HFF-Myc (cell line): Measurements from ENCODE around the gene KCNE1.

ENCODE experiments used
- DNase-seq: peaks from one replicate; pipeline ENCODE4 v3.0.0-alpha.2; 2011; ENCODE audit warnings: low read depth; ENCODE audit errors: extremely low read depth
- H3K4me3 ChIP-seq: replicated peaks from 2 replicates; pipeline ENCODE4 v1.5.1; 2011; ENCODE audit warnings: low read depth, mild to moderate bottlenecking, control low read depth, low read length
- TF ChIP-seq, protein P1 (sequence below): IDR thresholded peaks from 2 replicates; pipeline ENCODE4 v1.5.1; 2012; ENCODE audit warnings: mild to moderate bottlenecking, low read depth, low read length, control low read depth; ENCODE audit errors: missing control alignments

KCNE1 gene

DNA sequence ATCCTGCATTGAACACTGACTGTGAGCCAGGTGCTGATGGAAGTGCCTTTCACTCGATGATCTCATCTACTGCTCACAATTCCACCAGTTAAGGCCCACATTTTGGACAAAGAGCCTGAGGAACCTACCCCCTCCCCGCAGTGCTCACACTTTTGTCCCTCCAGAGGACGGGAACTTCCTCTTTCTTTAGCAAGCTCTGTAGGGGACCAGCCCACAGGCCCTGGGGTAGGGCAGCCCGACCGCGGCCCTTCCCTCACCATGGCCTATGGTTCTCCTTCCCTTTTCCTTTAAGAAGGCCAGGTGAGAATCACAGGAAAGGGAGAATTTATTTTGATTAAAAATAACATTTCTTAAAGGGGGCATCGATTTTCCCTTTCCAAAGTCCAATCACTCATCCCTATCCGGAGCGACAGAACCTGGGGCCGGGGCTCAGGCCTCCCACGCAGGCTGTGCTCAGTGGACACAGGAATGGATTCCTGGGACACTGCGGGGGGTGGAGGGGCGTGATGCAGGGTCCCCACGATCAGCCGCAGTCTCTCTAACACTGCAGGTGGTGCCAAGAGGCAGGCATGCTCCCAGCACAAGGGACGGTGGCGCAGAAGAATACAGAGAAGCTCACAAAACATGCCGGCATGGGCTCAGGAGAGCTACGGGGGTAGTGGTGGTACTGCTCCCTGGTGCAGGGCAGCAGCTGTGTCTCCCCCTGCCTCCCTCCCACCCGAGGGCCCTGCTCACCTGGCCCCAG lies 8.9 kb upstream of the KCNE1 start:
- no peak for DNase-seq
- TF ChIP-seq, protein P1, sequence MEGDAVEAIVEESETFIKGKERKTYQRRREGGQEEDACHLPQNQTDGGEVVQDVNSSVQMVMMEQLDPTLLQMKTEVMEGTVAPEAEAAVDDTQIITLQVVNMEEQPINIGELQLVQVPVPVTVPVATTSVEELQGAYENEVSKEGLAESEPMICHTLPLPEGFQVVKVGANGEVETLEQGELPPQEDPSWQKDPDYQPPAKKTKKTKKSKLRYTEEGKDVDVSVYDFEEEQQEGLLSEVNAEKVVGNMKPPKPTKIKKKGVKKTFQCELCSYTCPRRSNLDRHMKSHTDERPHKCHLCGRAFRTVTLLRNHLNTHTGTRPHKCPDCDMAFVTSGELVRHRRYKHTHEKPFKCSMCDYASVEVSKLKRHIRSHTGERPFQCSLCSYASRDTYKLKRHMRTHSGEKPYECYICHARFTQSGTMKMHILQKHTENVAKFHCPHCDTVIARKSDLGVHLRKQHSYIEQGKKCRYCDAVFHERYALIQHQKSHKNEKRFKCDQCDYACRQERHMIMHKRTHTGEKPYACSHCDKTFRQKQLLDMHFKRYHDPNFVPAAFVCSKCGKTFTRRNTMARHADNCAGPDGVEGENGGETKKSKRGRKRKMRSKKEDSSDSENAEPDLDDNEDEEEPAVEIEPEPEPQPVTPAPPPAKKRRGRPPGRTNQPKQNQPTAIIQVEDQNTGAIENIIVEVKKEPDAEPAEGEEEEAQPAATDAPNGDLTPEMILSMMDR = no peak
- H3K4me3 ChIP-seq = no peak overlapping the region

GRCh38 chr21:34520281-34520680 lies 8.3 kb upstream of the KCNE1 start:
- no peak for DNase-seq
- TF ChIP-seq, protein P1 = no peak
- no peak overlapping the region for H3K4me3 ChIP-seq

DNA sequence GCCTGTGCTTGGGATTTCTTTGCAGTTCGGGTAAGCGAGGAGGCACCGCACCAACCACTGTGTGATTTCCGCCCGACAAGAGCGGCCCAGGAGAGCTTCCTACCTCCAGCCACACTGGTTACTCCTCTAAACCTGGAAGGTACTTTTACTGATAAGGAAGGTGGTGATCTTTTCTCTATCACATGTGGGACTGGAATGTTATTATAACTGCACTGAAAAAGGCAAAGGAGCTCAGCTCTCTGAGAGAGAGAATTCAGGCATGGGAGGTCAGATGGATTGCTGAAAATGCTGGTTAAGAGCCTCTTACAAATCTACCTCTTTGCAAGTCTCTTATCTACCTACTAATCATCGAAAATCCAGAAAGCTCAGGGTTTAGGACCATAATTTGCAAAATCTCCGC lies 7.7 kb upstream of the KCNE1 start:
- DNase-seq = no peak

GRCh38 chr21:34519016-34519415 lies 7.0 kb upstream of the KCNE1 start:
- no peak overlapping the region for H3K4me3 ChIP-seq
- no peak for DNase-seq
- TF ChIP-seq, protein P1 = no peak

More for the DNA sequence above, 7.7 kb upstream of the KCNE1 start:
- no peak overlapping the region for H3K4me3 ChIP-seq
- TF ChIP-seq, protein P1 = no peak

DNA sequence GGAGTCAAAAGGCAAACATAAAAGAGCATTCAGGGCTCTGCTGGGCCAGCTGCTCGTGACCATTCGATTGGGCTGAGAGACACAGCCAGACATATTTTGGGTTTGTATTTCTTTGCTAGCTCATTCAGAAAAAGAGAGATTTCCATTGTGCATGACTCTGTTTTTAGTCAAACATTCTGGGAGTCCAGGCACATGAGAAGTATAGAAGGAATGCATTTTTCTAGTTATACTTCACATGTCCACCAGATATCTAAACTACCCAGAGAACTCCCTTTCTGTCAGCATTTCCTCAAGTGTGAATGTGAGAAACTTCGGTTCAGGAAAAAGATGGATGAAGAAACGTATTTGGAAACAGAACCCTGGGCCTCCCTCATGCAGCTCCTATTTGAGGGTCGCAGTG lies 6.3 kb upstream of the KCNE1 start:
- H3K4me3 ChIP-seq = no peak overlapping the region
- DNase-seq = no peak
- TF ChIP-seq, protein P1 = no peak

DNA sequence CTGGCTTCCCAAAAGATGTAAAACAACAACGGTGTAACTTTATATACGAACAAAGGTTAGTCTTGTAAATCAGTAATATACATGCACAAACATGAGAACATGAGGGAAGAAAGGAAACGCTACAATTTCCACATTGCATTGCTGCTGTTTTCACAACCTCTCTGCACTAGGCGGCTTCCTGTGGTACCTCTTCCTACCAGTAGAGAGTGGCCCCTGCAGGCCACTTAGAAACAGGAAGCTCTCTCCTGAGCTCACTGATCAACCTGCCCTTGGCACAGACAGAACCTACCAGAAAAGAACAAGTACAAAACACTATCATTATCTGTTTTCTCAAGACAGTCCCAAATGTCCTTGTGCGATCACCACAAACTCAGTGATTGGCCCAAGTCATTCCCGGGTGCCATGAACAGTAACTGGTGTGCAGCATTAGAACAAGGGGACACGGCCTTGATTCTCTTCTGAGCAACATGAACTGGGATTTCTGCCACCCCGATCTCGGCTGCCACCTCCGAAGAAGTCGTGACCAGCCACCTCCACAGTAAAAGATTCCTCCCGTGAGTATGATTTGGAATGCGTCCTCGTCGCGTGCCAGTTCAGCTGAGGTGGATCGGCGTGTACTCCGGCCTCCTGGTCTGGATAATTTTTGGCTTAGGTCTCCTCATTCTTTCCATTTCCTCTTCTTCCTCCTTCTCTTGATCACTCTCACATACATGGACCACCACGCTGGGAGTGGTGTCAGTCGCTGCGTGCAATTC lies 5.7 kb upstream of the KCNE1 start:
- H3K4me3 ChIP-seq = no peak overlapping the region
- no peak for DNase-seq
- TF ChIP-seq, protein P1 = peak; percentile 11

GRCh38 chr21:34517039-34517438 lies 5.0 kb upstream of the KCNE1 start:
- H3K4me3 ChIP-seq = no peak overlapping the region
- no peak for DNase-seq
- TF ChIP-seq, protein P1 = no peak
